Stimulated activated CD4-positive, alpha-beta T cell treated with anti-CD3 and anti-CD28 coated beads, Interleukin-1b, Interleukin-23, amount 100 ng/mL, for 1 hour (primary cell): ENCODE results near the gene VBP1.
A peak's percentile ranks its signal among the peaks of the same experiment; 100 is the strongest.
"Not testable (repeated sequence)": the region's sequence is repeated elsewhere in the genome, so short reads cannot be mapped to it uniquely, and the experiment has no call there.

Experiments used
- DNase-seq, 2 donors: peaks; one replicate each; pipeline ENCODE4 v3.0.0-alpha.2; 2020; ENCODE audit warnings: low read depth in 2 of 2

VBP1 gene

GRCh38 chrX:155216179-155216939 is at the start of gene VBP1:
Gene VBP1 (plus strand): TSS chrX:155216460. CDS start chrX:155216483, 23 bp downstream.
- peak; percentile 57 to 63 for DNase-seq

DNA sequence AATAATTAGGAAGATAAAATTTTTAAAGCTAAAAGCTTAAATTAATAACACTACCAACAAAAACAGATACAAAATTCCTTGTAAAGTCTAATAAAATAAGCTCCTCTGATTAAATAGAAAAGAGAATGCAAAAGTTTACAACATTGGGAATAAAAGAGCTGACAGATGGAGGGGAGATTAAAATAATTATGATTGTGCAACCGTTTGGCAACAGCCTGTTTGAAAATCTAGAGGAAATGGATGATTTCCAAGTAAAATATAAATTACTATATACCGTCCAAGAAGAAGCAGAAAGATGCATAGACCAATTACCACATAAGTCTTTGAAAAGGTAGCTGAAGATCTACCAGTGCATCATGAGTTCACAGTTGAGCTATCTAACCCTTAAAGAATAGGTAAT is 46.4 kb upstream of the VBP1 start:
- DNase-seq: no peak

GRCh38 chrX:155179346-155179997 is 36.8 kb upstream of the VBP1 start:
- DNase-seq: no peak

- DNase-seq: no peak
Measured at GRCh38 chrX:155188786-155189185, 27.5 kb upstream of the VBP1 start.

DNA sequence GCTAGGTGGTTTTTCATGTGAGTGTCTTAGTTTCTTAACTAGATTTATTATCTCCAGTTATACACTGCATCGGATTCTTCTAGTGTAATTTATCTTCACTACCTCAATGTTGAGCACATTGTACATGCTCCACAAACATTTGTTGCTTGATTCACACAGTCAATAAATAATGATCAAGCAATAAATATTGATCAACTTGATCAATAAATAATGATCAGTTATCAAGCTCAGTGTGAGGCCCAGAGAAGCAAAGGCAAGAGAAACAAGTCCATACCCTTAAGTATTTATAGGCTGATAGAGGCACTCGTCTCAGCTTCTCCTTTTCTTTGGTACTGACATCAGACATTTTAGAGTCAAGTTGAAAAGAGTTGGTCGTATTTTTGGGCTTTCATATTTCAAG is 5.1 kb upstream of the VBP1 start:
- DNase-seq: no peak

DNA sequence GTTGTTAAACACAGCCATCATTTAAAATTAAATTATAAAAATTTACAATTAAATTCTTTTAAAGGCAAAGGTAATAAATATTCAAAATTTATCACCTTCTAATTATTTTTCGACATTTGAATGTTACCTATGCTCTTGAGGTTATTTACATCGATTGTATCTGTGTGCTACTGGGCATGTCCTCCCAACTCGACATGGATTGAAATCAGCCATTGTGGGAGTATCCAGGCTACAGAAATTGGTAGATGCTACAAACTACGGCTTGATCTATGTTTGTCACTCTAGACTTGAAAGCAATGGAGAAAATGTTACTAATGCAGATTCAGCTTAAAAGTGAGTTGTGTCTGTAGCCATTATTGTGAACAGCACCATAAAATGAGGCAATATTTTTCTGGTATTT is 2.5 kb upstream of the VBP1 start:
- no peak for DNase-seq

DNA sequence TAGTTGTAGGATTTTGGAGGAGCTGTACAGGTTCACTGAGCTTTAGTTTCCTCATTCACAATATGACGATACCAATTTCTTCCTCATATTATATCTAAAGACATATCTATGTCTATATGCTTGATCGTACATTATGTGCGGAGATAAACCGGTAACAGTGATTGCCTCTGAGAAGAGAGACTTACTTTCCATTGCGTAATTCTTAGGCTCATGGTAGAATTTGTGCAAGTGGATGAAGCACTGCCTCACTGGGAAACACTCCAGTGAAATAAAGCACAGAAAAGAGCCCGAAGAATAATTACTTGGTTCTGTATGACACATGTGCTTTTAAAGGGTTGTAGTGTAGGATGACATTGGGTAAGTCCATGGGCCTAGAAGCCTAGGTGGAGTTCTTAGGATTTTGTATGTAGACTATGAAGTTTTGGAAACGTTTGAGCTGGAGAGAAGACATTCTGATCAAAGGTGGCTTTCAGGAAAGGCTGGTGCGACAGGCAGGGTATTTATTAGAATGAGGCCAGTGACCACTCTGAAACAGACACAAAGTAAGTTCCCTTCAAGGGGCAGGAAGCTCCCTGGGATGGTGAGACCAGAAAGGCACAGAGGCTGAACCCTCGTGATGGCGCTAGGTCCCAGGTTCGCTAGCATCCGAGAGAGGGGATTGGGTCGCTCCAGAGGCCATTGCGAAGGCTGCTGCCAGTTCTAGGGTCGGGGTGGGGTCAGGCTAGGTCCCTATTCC is 649 bp upstream of the VBP1 start:
- no peak for DNase-seq

DNA sequence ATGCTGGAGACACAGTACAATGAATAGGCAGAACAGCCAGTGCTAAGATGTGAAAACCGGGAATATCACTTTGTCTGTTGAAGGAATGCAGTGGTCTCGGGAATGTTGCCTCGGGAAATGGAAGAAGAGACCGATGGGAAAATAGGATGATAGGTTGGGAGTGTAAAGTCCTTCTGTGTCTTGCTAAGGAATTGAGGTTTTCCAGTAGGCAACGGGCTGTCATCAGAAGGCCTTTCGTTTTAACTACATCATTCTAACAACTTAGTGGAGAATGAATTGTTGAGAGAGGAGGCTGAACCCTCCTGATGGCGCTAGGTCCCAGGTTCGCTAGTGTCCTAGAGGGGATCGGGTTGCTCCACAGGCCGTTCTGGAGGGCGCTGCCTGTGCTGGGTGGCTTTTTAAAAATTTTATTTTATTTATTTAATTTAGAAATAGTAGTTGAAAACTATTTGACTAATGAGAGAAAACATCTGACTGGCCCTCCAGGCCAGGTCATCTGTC is 730 bp downstream of the VBP1 start:
- no peak for DNase-seq

- no peak for DNase-seq
Measured at GRCh38 chrX:155218777-155219176, 2.5 kb downstream of the VBP1 start.

GRCh38 chrX:155221351-155221750 is 5.1 kb downstream of the VBP1 start:
- no peak for DNase-seq

- not testable (repeated sequence) for DNase-seq
Measured at GRCh38 chrX:155223746-155224145, 7.5 kb downstream of the VBP1 start.

- DNase-seq: no peak
Measured at GRCh38 chrX:155225774-155226173, 9.5 kb downstream of the VBP1 start.

DNA sequence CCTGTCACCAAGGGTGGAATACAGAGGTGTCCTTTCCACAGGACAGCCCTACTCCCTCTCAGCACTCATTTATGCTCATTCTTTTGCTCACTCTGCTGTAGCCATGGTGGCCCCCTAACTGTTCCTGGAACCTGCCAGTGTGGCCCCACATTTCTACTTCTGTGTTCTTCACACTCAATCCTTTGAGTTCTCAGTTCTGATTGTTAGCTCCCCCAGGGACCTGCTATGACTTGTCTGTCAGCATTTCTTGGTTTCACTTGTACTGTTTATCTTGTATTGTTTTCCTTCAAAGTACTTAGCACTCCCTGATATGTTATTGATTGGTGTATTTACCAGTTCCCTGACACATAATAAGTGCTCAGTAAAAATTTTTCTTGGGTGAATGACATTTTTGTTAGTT is 14.9 kb downstream of the VBP1 start:
- no peak for DNase-seq

- DNase-seq: no peak
Measured at GRCh38 chrX:155235891-155236290, 19.6 kb downstream of the VBP1 start.

GRCh38 chrX:155237719-155238118 is 21.5 kb downstream of the VBP1 start:
- DNase-seq: no peak

DNA sequence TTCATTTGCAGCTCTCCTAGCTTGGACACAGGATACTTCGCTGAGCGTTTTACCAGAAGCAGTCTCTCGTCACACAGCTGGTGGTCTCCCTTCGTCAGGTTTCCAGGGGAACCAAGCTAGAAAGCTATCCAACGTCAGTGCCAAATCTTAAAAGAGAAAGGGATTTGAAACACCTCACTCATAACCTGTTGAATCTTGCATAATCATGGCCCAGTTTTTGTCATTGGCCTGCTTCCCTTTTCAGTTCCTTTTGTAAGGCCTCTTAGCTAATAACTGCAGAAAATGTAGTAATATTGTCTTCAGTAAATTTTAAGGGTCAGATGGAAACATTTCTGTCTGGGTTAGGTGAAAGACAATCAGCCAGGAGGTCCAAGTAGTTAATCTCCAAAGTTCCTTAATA is 26.0 kb downstream of the VBP1 start:
- DNase-seq: no peak

- DNase-seq: no peak
Measured at GRCh38 chrX:155246748-155247147, 30.5 kb downstream of the VBP1 start.

GRCh38 chrX:155247497-155247896 is 31.2 kb downstream of the VBP1 start:
- DNase-seq: no peak

DNA sequence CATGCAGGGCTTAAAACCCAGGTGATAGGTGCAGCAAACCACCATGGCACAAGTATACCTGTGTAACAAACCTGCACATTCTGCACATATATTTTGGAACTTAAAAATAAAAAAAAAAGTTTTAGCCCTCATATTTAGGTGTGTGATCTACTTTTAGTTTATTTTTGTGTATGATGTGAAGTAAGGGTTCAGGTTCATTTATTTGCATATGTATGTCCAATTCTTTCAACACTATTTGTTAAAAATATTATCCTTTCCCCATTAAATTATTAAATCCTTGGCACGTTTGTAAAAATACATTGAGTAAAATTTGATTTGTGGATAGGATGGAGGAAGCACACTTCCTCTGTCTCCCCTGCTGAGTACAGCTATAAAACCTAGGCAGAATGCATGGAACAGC is 35.1 kb downstream of the VBP1 start:
- DNase-seq: no peak

GRCh38 chrX:155259752-155260151 is 43.5 kb downstream of the VBP1 start:
- no peak for DNase-seq

DNA sequence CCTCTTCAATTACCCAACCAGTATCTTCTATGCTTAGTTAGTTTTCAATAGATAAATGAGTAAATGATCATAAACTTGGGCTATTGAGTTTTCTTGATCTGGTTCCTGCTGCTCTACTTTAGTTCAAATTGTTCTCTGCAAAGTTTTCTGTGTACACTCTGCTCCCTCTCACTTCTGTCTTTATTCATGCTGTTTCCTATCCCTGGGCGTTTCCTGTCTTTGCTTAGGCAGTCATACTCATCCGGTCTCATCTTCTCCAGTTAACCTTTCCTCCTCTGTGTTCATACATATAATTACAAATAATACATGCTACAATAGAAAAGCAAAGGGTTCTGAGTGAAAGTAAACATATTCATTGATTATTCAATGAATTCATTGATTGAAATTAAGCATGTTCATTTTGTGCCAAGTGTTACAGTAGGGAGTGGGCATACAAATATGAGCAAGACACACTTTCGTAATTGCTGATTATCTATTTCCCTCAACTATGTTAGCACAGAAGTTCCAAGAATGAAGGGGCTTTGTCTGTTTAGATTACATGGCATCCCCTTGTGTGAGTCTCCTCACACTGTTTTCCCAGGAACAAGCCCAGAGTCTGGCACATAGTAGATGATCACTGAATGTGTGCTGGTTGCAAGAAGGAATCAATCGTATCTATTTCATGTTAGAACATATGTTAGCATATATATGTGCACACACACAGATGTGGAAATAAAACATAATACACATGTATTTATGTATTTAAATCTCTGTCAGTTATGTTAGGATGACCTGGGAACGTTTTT is 46.9 kb downstream of the VBP1 start:
- no peak for DNase-seq
